Neural cell (in vitro differentiated cells): ENCODE results near the gene MYH7B.

Experiments
- EP300 ChIP-seq: fragments of 450-650 bp; conservative IDR thresholded peaks from 2 replicates; pipeline ENCODE4 v1.6.1; 2014; ENCODE audit warnings: antibody characterized with exemption, mild to moderate bottlenecking, moderate library complexity; ENCODE audit not compliant: poor library complexity, severe bottlenecking
- EZH2 ChIP-seq: fragments of 200-600, 300-800 bp; shearing (Covaris generic), sonication (generic); IDR thresholded peaks from 2 replicates; pipeline ENCODE4 v1.6.1; 2014; ENCODE audit warnings: antibody characterized with exemption, low read length, borderline replicate concordance, mild to moderate bottlenecking; ENCODE audit not compliant: insufficient read depth, poor library complexity, severe bottlenecking
- MXI1 ChIP-seq: fragments of 450-650 bp; conservative IDR thresholded peaks from 2 replicates; pipeline ENCODE4 v1.6.1; 2014; ENCODE audit warnings: antibody characterized with exemption, mild to moderate bottlenecking; ENCODE audit not compliant: poor library complexity, severe bottlenecking
- POLR2AphosphoS5 ChIP-seq: IDR thresholded peaks from 2 replicates; pipeline ENCODE4 v1.6.1; 2012
- SMC3 ChIP-seq: fragments of 450-650 bp; conservative IDR thresholded peaks from 2 replicates; pipeline ENCODE4 v1.6.1; 2014; ENCODE audit warnings: antibody characterized with exemption, mild to moderate bottlenecking, moderate library complexity; ENCODE audit not compliant: poor library complexity
- TAF1 ChIP-seq: IDR thresholded peaks from 2 replicates; pipeline ENCODE4 v1.6.1; 2012; ENCODE audit warnings: low read depth
- TF ChIP-seq, protein P1 (sequence below): fragments of 450-650 bp; IDR thresholded peaks from 2 replicates; pipeline ENCODE4 v1.5.1; 2014; ENCODE audit warnings: antibody characterized with exemption, mild to moderate bottlenecking, moderate library complexity; ENCODE audit not compliant: poor library complexity, severe bottlenecking
- TF ChIP-seq, protein P2 (sequence below): IDR thresholded peaks from 2 replicates; pipeline ENCODE4 v1.6.1; 2012; ENCODE audit warnings: borderline replicate concordance

DNA sequence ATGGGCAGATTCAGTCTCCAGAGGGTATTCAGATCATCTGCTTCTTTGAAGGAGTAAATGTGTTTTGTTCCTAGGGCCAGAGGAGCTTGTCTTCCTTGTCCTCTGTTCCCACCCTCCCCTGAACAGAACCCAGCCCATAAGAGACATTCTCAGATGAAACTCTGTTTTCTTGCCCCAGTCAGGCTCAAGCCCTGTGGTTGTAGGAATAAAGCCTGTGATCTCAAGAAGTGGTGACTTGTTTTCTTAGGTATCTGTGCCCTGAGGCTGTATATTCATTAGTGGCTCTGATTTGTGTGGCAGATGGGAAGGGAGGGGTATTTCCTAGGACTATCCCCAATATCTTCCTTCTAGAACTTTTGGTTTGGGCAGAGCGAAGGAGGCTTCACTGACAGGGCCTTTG, 27.9 kb upstream of the MYH7B start:
- TF ChIP-seq, protein P1, sequence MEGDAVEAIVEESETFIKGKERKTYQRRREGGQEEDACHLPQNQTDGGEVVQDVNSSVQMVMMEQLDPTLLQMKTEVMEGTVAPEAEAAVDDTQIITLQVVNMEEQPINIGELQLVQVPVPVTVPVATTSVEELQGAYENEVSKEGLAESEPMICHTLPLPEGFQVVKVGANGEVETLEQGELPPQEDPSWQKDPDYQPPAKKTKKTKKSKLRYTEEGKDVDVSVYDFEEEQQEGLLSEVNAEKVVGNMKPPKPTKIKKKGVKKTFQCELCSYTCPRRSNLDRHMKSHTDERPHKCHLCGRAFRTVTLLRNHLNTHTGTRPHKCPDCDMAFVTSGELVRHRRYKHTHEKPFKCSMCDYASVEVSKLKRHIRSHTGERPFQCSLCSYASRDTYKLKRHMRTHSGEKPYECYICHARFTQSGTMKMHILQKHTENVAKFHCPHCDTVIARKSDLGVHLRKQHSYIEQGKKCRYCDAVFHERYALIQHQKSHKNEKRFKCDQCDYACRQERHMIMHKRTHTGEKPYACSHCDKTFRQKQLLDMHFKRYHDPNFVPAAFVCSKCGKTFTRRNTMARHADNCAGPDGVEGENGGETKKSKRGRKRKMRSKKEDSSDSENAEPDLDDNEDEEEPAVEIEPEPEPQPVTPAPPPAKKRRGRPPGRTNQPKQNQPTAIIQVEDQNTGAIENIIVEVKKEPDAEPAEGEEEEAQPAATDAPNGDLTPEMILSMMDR, result no peak
- no peak for TF ChIP-seq MXI1
- no peak for TF ChIP-seq POLR2AphosphoS5
- TF ChIP-seq EZH2, result no peak
- no peak for TF ChIP-seq EP300
- TF ChIP-seq, protein P2, sequence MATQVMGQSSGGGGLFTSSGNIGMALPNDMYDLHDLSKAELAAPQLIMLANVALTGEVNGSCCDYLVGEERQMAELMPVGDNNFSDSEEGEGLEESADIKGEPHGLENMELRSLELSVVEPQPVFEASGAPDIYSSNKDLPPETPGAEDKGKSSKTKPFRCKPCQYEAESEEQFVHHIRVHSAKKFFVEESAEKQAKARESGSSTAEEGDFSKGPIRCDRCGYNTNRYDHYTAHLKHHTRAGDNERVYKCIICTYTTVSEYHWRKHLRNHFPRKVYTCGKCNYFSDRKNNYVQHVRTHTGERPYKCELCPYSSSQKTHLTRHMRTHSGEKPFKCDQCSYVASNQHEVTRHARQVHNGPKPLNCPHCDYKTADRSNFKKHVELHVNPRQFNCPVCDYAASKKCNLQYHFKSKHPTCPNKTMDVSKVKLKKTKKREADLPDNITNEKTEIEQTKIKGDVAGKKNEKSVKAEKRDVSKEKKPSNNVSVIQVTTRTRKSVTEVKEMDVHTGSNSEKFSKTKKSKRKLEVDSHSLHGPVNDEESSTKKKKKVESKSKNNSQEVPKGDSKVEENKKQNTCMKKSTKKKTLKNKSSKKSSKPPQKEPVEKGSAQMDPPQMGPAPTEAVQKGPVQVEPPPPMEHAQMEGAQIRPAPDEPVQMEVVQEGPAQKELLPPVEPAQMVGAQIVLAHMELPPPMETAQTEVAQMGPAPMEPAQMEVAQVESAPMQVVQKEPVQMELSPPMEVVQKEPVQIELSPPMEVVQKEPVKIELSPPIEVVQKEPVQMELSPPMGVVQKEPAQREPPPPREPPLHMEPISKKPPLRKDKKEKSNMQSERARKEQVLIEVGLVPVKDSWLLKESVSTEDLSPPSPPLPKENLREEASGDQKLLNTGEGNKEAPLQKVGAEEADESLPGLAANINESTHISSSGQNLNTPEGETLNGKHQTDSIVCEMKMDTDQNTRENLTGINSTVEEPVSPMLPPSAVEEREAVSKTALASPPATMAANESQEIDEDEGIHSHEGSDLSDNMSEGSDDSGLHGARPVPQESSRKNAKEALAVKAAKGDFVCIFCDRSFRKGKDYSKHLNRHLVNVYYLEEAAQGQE, result no peak
- no peak for TF ChIP-seq TAF1
- no peak for TF ChIP-seq SMC3
